Liver (tissue), 3 donors: Measurements from ENCODE around the gene MSH4.
"Not testable (repeated sequence)": the region's sequence is repeated elsewhere in the genome, so short reads cannot be mapped to it uniquely, and the experiment has no call there.

Experiments used
- RXRA ChIP-seq, 2 donors: IDR thresholded peaks; 2 replicates each; pipeline ENCODE4 v1.6.1; 2017 to 2018; ENCODE audit warnings: antibody characterized with exemption in 2 of 2, mild to moderate bottlenecking in 1 of 2
- SP1 ChIP-seq: IDR thresholded peaks from 2 replicates; pipeline ENCODE4 v1.6.1; 2018; ENCODE audit warnings: antibody characterized with exemption, mild to moderate bottlenecking
- YY1 ChIP-seq: IDR thresholded peaks from 2 replicates; pipeline ENCODE4 v1.6.1; 2016; ENCODE audit warnings: antibody characterized with exemption, mild to moderate bottlenecking
- TF ChIP-seq, protein P1 (sequence below): fragments of 150-350 bp; IDR thresholded peaks from 2 replicates; pipeline ENCODE4 v1.5.1; 2017; ENCODE audit warnings: improper control_type of control experiment, low read depth, low read length; ENCODE audit not compliant: missing input control
- TF ChIP-seq, protein P2 (sequence below): IDR thresholded peaks from 2 replicates; pipeline ENCODE4 v1.6.1; 2016; ENCODE audit warnings: antibody characterized with exemption
- TF ChIP-seq, protein P3 (sequence below): IDR thresholded peaks from 2 replicates; pipeline ENCODE4 v1.6.1; 2016; ENCODE audit warnings: antibody characterized with exemption
- donor health status: healthy.
- donor health status: healthy.

- TF ChIP-seq, protein P1, sequence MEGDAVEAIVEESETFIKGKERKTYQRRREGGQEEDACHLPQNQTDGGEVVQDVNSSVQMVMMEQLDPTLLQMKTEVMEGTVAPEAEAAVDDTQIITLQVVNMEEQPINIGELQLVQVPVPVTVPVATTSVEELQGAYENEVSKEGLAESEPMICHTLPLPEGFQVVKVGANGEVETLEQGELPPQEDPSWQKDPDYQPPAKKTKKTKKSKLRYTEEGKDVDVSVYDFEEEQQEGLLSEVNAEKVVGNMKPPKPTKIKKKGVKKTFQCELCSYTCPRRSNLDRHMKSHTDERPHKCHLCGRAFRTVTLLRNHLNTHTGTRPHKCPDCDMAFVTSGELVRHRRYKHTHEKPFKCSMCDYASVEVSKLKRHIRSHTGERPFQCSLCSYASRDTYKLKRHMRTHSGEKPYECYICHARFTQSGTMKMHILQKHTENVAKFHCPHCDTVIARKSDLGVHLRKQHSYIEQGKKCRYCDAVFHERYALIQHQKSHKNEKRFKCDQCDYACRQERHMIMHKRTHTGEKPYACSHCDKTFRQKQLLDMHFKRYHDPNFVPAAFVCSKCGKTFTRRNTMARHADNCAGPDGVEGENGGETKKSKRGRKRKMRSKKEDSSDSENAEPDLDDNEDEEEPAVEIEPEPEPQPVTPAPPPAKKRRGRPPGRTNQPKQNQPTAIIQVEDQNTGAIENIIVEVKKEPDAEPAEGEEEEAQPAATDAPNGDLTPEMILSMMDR, result not testable (repeated sequence)
- TF ChIP-seq SP1; YY1; RXRA (IDR thresholded peaks at IDR 0.05): not testable (repeated sequence)
- TF ChIP-seq, protein P2, sequence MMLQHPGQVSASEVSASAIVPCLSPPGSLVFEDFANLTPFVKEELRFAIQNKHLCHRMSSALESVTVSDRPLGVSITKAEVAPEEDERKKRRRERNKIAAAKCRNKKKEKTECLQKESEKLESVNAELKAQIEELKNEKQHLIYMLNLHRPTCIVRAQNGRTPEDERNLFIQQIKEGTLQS, result not testable (repeated sequence)
- TF ChIP-seq, protein P3, sequence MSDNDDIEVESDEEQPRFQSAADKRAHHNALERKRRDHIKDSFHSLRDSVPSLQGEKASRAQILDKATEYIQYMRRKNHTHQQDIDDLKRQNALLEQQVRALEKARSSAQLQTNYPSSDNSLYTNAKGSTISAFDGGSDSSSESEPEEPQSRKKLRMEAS, result not testable (repeated sequence)
Measured at GRCh38 chr1:75778694-75779093, 18.0 kb upstream of the MSH4 start.
